Stimulated activated CD4-positive, alpha-beta T cell treated with anti-CD3 and anti-CD28 coated beads, Interleukin-12 subunit alpha, Interleukin-12 subunit beta, amount 100 ng/mL, for 24 hours (primary cell): ENCODE data around the gene FN3KRP.

ENCODE experiments used
- DNase-seq, 2 experiments: peaks; one replicate each; pipeline ENCODE4 v3.0.0-alpha.2; 2020; ENCODE audit warnings: low read depth in 2 of 2

Gene FN3KRP

GRCh38 chr17:82709024-82709675 lies 7.4 kb upstream of the FN3KRP start:
- no peak for DNase-seq

GRCh38 chr17:82709676-82710498 lies 6.6 kb upstream of the FN3KRP start:
- no peak for DNase-seq

GRCh38 chr17:82710499-82711232 lies 5.8 kb upstream of the FN3KRP start:
- DNase-seq, result no peak

DNA sequence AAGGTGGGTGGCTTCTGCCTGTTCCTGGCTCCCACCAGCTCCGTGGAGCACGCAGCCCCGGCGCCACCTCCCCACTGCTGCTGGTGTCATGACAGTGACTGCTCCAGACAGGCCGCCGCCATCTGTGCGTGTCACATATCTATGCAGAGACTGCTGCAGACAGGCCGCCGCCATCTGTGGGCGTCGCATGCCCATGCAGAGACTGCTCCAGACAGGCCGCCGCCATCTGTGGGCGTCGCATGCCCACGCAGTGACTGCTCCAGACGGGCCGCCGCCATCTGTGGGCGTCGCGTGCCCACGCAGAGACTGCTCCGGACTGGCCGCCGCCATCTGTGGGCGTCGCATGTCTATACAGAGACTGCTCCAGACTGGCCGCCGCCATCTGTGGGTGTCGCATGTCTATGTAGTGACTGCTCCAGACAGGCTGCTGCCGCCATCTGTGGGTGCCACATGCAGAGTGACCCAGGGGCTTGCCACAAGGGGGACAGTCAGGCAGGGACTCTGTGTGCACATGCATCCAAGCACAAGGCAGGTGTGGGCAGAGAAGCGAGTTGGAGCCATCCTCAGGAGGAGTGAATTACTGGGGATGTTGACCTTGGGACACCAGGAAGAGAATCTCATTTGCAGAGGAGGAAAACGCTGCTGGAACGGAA lies 3.3 kb upstream of the FN3KRP start:
- no peak for DNase-seq

DNA sequence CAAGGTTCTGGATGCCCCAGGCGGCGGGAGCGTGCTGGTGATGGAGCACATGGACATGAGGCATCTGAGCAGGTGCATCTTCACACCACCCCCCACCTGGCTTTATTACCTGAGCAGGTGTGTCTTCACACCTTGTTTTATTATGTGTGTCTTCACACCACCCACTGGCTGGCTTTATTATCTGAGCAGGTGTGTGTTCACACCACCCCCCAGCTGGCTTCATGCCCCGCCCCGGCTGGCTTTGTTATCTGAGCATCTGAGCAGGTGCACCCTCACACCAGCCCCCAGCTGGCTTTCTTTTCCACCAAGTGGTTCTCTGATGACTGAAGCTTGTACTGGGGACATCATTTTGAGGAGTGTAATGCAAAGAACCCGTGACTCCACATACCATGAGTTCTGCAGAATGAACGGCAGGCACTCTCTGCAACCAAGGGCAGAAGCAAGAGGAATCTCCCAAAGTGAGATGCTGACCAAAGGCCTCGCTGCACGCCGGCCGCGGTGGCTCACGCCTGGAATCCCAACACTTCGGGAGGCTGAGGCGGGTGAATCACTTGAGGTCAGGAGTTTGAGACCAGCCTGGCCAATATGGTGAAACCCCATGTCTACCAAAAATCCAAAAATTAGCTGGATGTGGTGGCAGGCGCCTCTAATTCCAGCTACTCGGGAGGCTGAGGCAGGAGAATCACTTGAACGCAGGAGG lies 2.6 kb downstream of the FN3KRP start:
- DNase-seq, result no peak

- DNase-seq, result no peak
Measured at GRCh38 chr17:82720204-82720603, 3.7 kb downstream of the FN3KRP start.

GRCh38 chr17:82722341-82723013 lies 6.0 kb downstream of the FN3KRP start:
- no peak for DNase-seq

- DNase-seq, result no peak
Measured at GRCh38 chr17:82723169-82723807, 6.8 kb downstream of the FN3KRP start.

DNA sequence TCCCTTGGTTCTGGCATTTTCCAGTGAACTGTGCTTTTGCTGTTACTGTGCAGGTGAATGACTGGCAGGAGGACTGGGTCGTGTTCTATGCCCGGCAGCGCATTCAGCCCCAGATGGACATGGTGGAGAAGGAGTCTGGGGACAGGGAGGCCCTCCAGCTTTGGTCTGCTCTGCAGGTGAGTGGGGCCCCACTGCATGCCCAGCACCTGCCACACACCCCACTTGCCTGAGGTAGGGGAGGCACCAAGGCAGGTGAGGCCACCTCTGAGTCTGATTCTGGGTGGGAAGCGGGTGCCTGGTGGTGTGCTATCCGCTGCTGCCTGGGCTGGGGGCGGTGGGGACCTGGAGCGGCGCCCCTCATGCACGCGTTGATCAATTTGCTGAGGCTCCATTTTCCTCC lies 9.9 kb downstream of the FN3KRP start:
- no peak for DNase-seq

DNA sequence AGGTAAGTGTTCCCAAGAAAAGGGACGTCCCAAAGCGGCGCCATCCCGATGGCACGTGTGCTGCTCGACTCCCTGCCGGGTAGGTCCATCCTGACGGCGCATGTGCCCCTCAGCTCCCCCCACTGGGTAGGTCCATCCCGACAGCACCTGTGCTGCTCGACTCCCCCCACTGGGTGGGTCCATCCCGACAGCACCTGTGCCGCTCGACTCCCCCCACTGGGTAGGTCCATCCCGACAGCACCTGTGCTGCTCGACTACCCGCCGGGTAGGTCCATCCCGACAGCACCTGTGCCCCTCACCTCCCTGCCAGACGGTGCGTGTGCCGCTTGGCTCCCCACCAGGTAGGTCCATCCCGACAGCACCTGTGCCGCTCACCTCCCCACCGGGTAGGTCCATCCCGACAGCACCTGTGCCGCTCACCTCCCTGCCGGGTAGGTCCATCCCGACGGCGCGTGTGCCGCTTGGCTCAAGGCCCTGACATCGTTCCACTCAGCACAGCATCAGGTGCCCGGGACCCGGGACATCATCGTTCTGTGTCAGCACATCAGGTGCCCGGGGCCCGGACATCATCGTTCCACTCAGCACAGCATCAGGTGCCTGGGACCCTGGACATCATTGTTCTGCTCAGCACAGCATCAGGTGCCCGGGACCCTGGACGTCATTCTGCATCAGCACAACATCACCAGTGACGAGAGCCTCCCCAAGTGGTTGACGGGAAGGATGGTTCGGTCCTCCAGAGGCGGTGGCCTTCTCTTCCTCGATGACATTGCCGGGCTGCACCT lies 13.2 kb downstream of the FN3KRP start:
- DNase-seq, result no peak

DNA sequence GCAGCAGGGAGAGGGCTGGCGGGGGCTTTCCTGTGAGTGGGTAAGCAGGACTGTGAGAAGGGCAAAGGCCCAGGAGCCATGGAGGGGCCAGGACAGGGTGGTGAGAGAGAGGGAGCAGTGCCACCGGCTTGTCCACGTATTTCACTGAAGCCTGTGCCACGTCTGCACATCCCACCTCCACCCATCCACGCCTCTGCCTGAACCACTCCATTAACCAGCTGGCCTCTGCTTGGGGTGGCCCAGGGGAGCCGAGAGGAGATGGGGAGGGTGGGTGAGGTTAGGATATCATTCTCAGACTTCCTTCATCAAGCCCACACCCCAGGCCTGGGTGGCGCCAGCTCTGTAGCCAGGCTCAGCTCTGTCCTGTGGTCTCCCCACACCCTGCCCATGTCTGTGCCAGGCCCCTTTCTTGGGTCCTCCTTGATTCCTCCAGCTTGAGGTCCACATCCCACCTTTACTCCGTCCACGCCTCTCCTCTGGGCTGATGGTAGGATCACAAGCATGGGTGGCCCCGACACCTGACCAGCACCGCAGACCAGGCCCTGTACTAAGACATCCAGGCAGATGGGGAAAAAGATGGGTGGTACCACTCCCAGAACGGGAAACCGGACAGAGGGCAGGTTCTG lies 15.7 kb downstream of the FN3KRP start:
- no peak for DNase-seq

- no peak for DNase-seq
Measured at GRCh38 chr17:82734987-82735866, 18.7 kb downstream of the FN3KRP start, which contains the start of gene FN3K. Gene FN3K, plus strand, starts transcription at chr17:82735615. Its CDS starts 22 bp downstream, at chr17:82735637.

DNA sequence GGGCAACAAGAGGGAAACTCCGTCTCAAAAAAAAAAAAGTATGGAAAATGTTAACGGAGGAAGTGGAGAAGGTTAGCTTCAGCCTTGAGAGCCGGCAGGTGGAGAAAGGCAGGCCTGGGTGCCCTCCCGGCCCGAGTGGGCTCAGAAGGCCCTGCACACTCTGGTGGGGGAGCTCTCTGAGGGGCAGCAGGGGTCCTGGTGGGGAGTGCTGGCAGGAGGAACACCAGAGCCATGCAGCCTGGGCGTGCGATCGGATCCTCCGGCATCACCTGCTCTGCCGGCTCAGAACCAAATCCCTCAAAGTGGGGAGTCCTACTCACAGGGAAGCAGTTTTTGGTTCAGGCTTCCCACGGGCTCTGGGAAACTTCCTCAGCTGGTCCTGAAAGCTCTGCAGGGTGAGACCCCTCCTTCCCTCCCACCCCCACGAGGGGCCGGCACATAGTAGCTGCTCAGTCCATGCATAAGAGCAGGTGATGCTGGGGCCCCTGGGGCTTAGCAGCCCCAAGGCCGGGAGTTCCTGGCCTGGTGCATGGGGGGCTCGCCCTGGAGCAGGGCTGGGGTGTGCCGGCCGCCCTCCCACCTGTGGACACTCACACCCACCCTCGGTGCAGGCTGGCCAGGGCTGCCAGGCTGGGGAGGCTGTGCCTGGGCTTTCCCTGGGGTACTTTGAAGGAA lies 20.1 kb downstream of the FN3KRP start:
- DNase-seq, result no peak

GRCh38 chr17:82737967-82738877 lies 21.7 kb downstream of the FN3KRP start:
- no peak for DNase-seq

DNA sequence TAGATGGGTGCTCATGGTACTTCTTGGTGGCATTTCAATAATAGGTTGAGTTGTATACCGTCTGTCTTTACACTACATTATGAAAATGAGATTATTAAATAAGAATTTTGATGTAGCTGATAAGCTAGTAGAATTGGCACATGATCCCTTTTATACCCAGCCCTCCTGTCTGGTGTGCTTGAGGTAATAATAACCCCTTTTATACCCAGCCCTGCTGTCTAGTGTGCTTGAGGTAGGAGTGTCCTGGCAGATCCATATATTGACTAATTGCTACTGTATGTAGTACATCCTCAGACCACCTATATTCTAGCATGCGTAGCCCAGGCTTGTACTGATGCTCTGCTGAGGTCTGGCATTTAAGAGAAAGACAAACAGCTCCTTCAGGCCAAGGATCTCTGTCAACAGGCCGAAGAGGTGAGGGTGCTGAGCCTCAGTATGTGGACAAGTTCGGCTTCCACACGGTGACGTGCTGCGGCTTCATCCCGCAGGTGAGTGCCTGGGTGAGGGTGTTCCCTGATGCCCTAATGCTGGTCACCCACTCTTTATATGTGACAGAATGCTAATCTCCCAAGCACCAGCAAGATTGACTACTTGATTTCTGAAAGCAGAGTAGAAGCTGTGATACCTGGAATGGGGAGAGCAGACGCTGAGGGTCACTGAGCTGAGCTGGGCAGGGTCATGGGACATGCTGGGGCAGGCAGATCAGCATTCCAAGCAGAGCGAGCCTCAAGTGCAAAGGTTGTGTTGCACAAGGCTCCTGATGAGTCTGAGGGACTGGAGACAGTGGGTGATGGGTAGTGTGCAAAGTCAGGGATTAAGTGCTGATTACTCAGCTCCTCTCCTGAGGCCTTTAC lies 24.6 kb downstream of the FN3KRP start:
- no peak for DNase-seq
